K562 (cell line): Measurements from ENCODE around the gene HDAC7. TPM values are rescaled to one million over a fixed set of nuclear protein-coding genes. Genes with fewer than 3 reads are reported as not detected.

Experiments
- ARID3B ChIP-seq: fragments of 250-450 bp; sonication (Bioruptor Pico); IDR thresholded peaks from 2 replicates; pipeline ENCODE4 v1.4.0; 2020; ENCODE audit warnings: borderline replicate concordance
- CTCF ChIP-seq, 3 experiments: IDR thresholded peaks in 2 of 3; conservative IDR thresholded peaks in 1 of 3; 2 replicates each; pipeline ENCODE4 v1.5.1; 2011 to 2012; ENCODE audit warnings: low read length in 3 of 3, mild to moderate bottlenecking in 3 of 3, control low read depth in 2 of 3, improper control_type of control experiment in 1 of 3, inconsistent platforms in 1 of 3, low read depth in 1 of 3, mixed read lengths in 1 of 3, moderate library complexity in 1 of 3; ENCODE audit not compliant: insufficient read depth in 2 of 3
- ELF1 ChIP-seq: fragments of 200-800 bp; sonication (Bioruptor generic); IDR thresholded peaks from 2 replicates; pipeline ENCODE4 v1.6.1; 2016; ENCODE audit warnings: missing genetic modification characterization, missing compliant biosample characterization
- FOXO4 ChIP-seq: fragments of 450-650 bp; formaldehyde crosslinking; IDR thresholded peaks from 2 replicates; pipeline ENCODE4 v1.4.0; 2020; ENCODE audit warnings: mild to moderate bottlenecking, moderate library complexity
- GABPB2 ChIP-seq: fragments of 250-450 bp; sonication (Bioruptor Pico); conservative IDR thresholded peaks from 2 replicates; pipeline ENCODE4 v1.5.1; 2021; ENCODE audit warnings: mild to moderate bottlenecking
- KDM1A ChIP-seq, 2 experiments: fragments of 450-650 bp; IDR thresholded peaks; 2 replicates each; pipeline ENCODE4 v1.6.1; 2016; ENCODE audit warnings: mild to moderate bottlenecking in 2 of 2
- NFIC ChIP-seq: fragments of 450-650 bp; IDR thresholded peaks from 2 replicates; pipeline ENCODE4 v1.6.1; 2017; ENCODE audit warnings: mild to moderate bottlenecking, inconsistent platforms
- U2AF1 ChIP-seq: fragments of 200-400 bp; formaldehyde crosslinking; optimal IDR thresholded peaks from 2 replicates; pipeline ENCODE3; 2017; ENCODE audit warnings: mild to moderate bottlenecking, low read depth, low read length, moderate library complexity
- ZFP36 ChIP-seq: fragments of 150-350 bp; IDR thresholded peaks from 2 replicates; pipeline ENCODE4 v1.6.1; 2018; ENCODE audit warnings: low read length, low read depth; ENCODE audit not compliant: partially characterized antibody
- ZFP91 ChIP-seq: sonication (generic); formaldehyde crosslinking; IDR thresholded peaks from 2 replicates; pipeline ENCODE4 v1.8.0; 2022; ENCODE audit warnings: mild to moderate bottlenecking, missing genetic modification reagents
- ZNF212 ChIP-seq: fragments of 450-650 bp; formaldehyde crosslinking; IDR thresholded peaks from 2 replicates; pipeline ENCODE4 v1.4.0; 2020; ENCODE audit warnings: mild to moderate bottlenecking
- ZNF780A ChIP-seq: fragments of 250-450 bp; sonication (Bioruptor Pico); IDR thresholded peaks from 2 replicates; pipeline ENCODE4 v1.5.0; 2021; ENCODE audit warnings: mild to moderate bottlenecking
- polyA plus RNA-seq, 8 experiments: library from polyadenylated mRNA; depleted of rRNA in 4 of 8; stranded (reverse) in 5 of 8; unstranded in 3 of 8; fragments of >200 nt; fragmentation: Nextera tagmentation in 2 of 8; fragmentation: Illumina TruSeq in 1 of 8; extraction: Ambion mirVana in 2 of 8; extraction: Trizol in 1 of 8; gene quantifications; 2 replicates each; pipeline versions ENCODE4 v1.2.1 to v1.2.3, GENCODE V29; 2011 to 2014; ENCODE audit warnings: inconsistent platforms in 1 of 8, missing spikeins in 1 of 8
- total RNA-seq, 7 experiments: library from RNA; depleted of rRNA in 6 of 7; stranded (reverse); fragments of >200 nt in 6 of 7; fragmentation: Illumina TruSeq in 2 of 7; extraction: Trizol in 2 of 7; gene quantifications; 2 replicates each; pipeline versions ENCODE4 v1.2.1 to v1.2.3, GENCODE V29; 2011 to 2021; ENCODE audit warnings: low replicate concordance in 1 of 7
- TF ChIP-seq, protein P1 (sequence below): fragments of 250-450 bp; sonication (Bioruptor Pico); IDR thresholded peaks from 2 replicates; pipeline ENCODE4 v1.5.0; 2021; ENCODE audit warnings: mild to moderate bottlenecking, moderate library complexity
- TF ChIP-seq, protein P2 (sequence below): fragments of 450-650 bp; IDR thresholded peaks from one replicate; pipeline ENCODE4 v1.6.1; 2018; ENCODE audit warnings: mild to moderate bottlenecking, moderate library complexity; ENCODE audit not compliant: partially characterized antibody
- TF ChIP-seq, protein P3 (sequence below): fragments of 250-450 bp; sonication (Bioruptor Pico); IDR thresholded peaks from 2 replicates; pipeline ENCODE4 v1.8.0; 2022; ENCODE audit warnings: moderate library complexity, mild to moderate bottlenecking, inconsistent platforms

Gene HDAC7
- total and polyA plus RNA-seq, 9 of the 15 experiments (the other 6 are each of a cell fraction or from before 2014, with no cell fraction given): 2.5 to 129 (median 31.1) TPM

- TF ChIP-seq, protein P1, sequence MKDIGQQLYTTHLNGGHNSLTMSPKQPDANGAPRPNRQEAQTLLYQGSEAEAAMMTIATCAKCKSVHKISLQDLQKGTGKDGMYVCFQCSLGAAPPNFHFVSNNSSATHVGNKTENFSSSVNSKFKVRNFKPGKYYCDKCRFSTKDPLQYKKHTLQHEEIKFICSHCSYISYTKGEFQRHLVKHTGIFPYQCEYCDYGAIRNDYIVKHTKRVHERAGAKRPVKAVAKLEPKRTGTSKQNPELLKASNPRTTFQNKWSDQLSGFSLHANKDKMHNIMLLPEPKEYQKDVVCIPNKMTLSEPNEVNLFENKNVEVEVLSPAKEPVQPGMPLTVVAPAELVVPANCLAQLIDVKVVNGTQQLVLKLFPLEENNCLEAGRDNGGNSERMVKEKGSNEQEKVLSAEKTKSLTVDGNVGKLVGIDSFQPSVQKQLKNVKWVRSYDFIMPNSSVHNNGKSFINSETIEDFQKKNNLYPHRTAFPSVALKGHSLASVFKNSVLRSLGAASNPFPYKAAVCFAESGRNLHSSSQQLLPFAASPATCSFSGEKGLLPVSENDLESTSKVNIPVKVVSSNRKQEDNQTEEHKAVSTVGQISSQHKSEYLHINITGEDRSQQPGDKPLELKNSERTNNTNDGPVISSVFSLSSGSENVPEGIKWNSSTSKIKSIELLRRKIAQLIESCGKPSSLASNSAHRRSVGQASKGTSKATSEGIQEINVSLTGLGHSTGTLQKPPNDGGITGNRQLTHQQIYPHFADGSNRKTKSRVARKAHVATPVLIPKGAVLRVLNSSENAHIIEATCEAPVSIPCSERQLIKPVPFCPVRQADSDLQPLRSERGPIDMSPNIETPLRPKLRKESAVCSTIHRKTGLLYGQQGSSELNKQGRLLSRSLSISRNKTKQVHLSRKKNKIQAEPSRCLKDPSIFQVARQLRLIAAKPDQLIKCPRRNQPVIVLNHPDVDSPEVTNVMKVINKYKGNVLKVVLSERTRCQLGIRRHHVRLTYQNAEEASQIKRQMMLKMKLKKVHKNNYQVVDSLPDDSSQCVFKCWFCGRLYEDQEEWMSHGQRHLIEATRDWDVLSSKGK (CRISPR knock-in tag): no peak
- TF ChIP-seq ZFP91 (CRISPR knock-in tag) (no peak), ZNF780A (CRISPR knock-in tag) (no peak), ZNF212 (CRISPR knock-in tag) (no peak), ELF1 (tag) (no peak), NFIC (peak; percentile 52), CTCF (IDR thresholded peaks at IDR 0.05 in 2 of 3, conservative IDR thresholded peaks at IDR 0.05 in 1 of 3; ENCODE audit: insufficient read depth in 2 of 3, low read depth in 1 of 3, low read length in 3 of 3) (no peak), FOXO4 (CRISPR knock-in tag) (no peak), ZFP36 (no peak), GABPB2 (CRISPR knock-in tag) (no peak), ARID3B (CRISPR knock-in tag) (no peak), KDM1A (IDR thresholded peaks at IDR 0.05) (no peak), U2AF1 (no peak)
- TF ChIP-seq, protein P2, sequence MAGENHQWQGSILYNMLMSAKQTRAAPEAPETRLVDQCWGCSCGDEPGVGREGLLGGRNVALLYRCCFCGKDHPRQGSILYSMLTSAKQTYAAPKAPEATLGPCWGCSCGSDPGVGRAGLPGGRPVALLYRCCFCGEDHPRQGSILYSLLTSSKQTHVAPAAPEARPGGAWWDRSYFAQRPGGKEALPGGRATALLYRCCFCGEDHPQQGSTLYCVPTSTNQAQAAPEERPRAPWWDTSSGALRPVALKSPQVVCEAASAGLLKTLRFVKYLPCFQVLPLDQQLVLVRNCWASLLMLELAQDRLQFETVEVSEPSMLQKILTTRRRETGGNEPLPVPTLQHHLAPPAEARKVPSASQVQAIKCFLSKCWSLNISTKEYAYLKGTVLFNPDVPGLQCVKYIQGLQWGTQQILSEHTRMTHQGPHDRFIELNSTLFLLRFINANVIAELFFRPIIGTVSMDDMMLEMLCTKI: no peak
- TF ChIP-seq, protein P3, sequence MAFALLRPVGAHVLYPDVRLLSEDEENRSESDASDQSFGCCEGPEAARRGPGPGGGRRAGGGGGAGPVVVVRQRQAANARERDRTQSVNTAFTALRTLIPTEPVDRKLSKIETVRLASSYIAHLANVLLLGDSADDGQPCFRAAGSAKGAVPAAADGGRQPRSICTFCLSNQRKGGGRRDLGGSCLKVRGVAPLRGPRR (CRISPR knock-in tag): no peak
Measured at GRCh38 chr12:47776471-47777143, 43.1 kb downstream of the HDAC7 start (continued).
